Liver (tissue), 9 donors: ENCODE measurements around the gene ZNF711. TPM values are rescaled to one million over a fixed set of nuclear protein-coding genes. Genes with fewer than 3 reads are reported as not detected.
A peak's percentile ranks its signal among the peaks of the same experiment; 100 is the strongest.

Experiments used
- DNase-seq: peaks from one replicate; pipeline ENCODE4 v3.0.0-alpha.2; 2017; ENCODE audit warnings: low spot score
- H3K27ac ChIP-seq, 2 donors: one replicate each; pipeline ENCODE4 v1.7.0; 2013; ENCODE audit warnings: inconsistent platforms in 2 of 2, low read length in 2 of 2, control low read depth in 1 of 2, low read depth in 1 of 2, mild to moderate bottlenecking in 1 of 2
- H3K27me3 ChIP-seq, 4 donors: one replicate each; pipeline versions ENCODE4 v1.6.1 to v1.7.0; 2013; ENCODE audit warnings: low read length in 3 of 4, inconsistent platforms in 1 of 4, mild to moderate bottlenecking in 1 of 4, moderate library complexity in 1 of 4; ENCODE audit not compliant: control insufficient read depth in 4 of 4, insufficient read depth in 4 of 4
- H3K36me3 ChIP-seq, 4 donors: one replicate each; pipeline versions ENCODE4 v1.6.1 to v1.7.0; 2013; ENCODE audit warnings: low read length in 3 of 4, mild to moderate bottlenecking in 3 of 4, low read depth in 1 of 4, moderate library complexity in 1 of 4; ENCODE audit not compliant: control insufficient read depth in 4 of 4, insufficient read depth in 3 of 4
- H3K4me1 ChIP-seq, 4 donors: one replicate each; pipeline versions ENCODE4 v1.6.1 to v1.7.0; 2013; ENCODE audit warnings: low read length in 3 of 4, mild to moderate bottlenecking in 3 of 4, moderate library complexity in 1 of 4; ENCODE audit not compliant: control insufficient read depth in 4 of 4, insufficient read depth in 4 of 4
- H3K4me3 ChIP-seq, 3 donors: one replicate each; pipeline versions ENCODE4 v1.6.1 to v1.7.0; 2013; ENCODE audit warnings: low read length in 3 of 3, control low read depth in 1 of 3, low read depth in 1 of 3, mild to moderate bottlenecking in 1 of 3
- H3K9ac ChIP-seq, 2 donors: one replicate each; pipeline ENCODE4 v1.7.0; 2013; ENCODE audit warnings: low read length in 2 of 2, mild to moderate bottlenecking in 2 of 2, moderate library complexity in 2 of 2, control low read depth in 1 of 2, low read depth in 1 of 2
- H3K9me3 ChIP-seq, 4 donors: one replicate each; pipeline versions ENCODE4 v1.6.1 to v1.7.0; 2013; ENCODE audit warnings: low read length in 3 of 4; ENCODE audit not compliant: control insufficient read depth in 4 of 4
- CTCF ChIP-seq: fragments of 150-350 bp; IDR thresholded peaks from 2 replicates; pipeline ENCODE4 v1.5.1; 2017; ENCODE audit warnings: improper control_type of control experiment, low read depth, low read length; ENCODE audit not compliant: missing input control
- EGR1 ChIP-seq, 2 donors: IDR thresholded peaks; 2 replicates each; pipeline ENCODE4 v1.6.1; 2016 to 2018; ENCODE audit warnings: antibody characterized with exemption in 2 of 2, low read depth in 2 of 2
- FOXA1 ChIP-seq: IDR thresholded peaks from 2 replicates; pipeline ENCODE4 v1.6.1; 2016; ENCODE audit warnings: antibody characterized with exemption
- FOXA2 ChIP-seq: IDR thresholded peaks from 2 replicates; pipeline ENCODE4 v1.6.1; 2016; ENCODE audit warnings: antibody characterized with exemption
- GABPA ChIP-seq, 2 donors: IDR thresholded peaks in 1 of 2; conservative IDR thresholded peaks in 1 of 2; 2 replicates each; pipeline ENCODE4 v1.6.1; 2016; ENCODE audit warnings: antibody characterized with exemption in 2 of 2, mild to moderate bottlenecking in 1 of 2, moderate library complexity in 1 of 2
- HNF4A ChIP-seq, 2 donors: conservative IDR thresholded peaks; 2 replicates each; pipeline ENCODE4 v1.6.1; 2016; ENCODE audit warnings: antibody characterized with exemption in 2 of 2, mild to moderate bottlenecking in 2 of 2
- HNF4G ChIP-seq: IDR thresholded peaks from 2 replicates; pipeline ENCODE4 v1.6.1; 2016; ENCODE audit warnings: antibody characterized with exemption
- JUND ChIP-seq, 2 donors: IDR thresholded peaks; 2 replicates each; pipeline ENCODE4 v1.6.1; 2016; ENCODE audit warnings: antibody characterized with exemption in 2 of 2
- MAX ChIP-seq: IDR thresholded peaks from 2 replicates; pipeline ENCODE4 v1.6.1; 2016; ENCODE audit warnings: antibody characterized with exemption
- NR2F2 ChIP-seq: IDR thresholded peaks from 2 replicates; pipeline ENCODE4 v1.6.1; 2016; ENCODE audit warnings: antibody characterized with exemption
- RAD21 ChIP-seq, 2 donors: IDR thresholded peaks; 2 replicates each; pipeline ENCODE4 v1.6.1; 2016; ENCODE audit warnings: antibody characterized with exemption in 2 of 2, mild to moderate bottlenecking in 2 of 2
- REST ChIP-seq: IDR thresholded peaks from 2 replicates; pipeline ENCODE4 v1.6.1; 2016; ENCODE audit warnings: antibody characterized with exemption, mild to moderate bottlenecking
- RXRA ChIP-seq, 2 donors: IDR thresholded peaks; 2 replicates each; pipeline ENCODE4 v1.6.1; 2017 to 2018; ENCODE audit warnings: antibody characterized with exemption in 2 of 2, mild to moderate bottlenecking in 1 of 2
- SP1 ChIP-seq: IDR thresholded peaks from 2 replicates; pipeline ENCODE4 v1.6.1; 2018; ENCODE audit warnings: antibody characterized with exemption, mild to moderate bottlenecking
- TAF1 ChIP-seq: conservative IDR thresholded peaks from 2 replicates; pipeline ENCODE4 v1.6.1; 2016; ENCODE audit warnings: antibody characterized with exemption, mild to moderate bottlenecking
- YY1 ChIP-seq: IDR thresholded peaks from 2 replicates; pipeline ENCODE4 v1.6.1; 2016; ENCODE audit warnings: antibody characterized with exemption, mild to moderate bottlenecking
- ZBTB33 ChIP-seq: IDR thresholded peaks from 2 replicates; pipeline ENCODE4 v1.6.1; 2016; ENCODE audit warnings: antibody characterized with exemption
- WGBS: extraction: QIAGEN DNeasy Blood & Tissue Kit; methylation state at CpG from one replicate; pipeline ENCODE4 v1.1.7; 2013; 5-methylcytosine and 5-hydroxymethylcytosine counted together
- polyA plus RNA-seq, 2 donors: library from polyadenylated mRNA; stranded (reverse) in 1 of 2; unstranded in 1 of 2; fragments of 200-250 nt in 1 of 2; fragments of >200 nt in 1 of 2; fragmentation: Nextera tagmentation in 1 of 2; extraction: Ambion mirVana in 1 of 2; gene quantifications; one replicate each; pipeline versions ENCODE4 v1.2.1 to v1.2.3, GENCODE V29; 2013 to 2015
- total RNA-seq, 2 donors: library from RNA; depleted of rRNA; stranded (reverse); fragments of >200 nt; gene quantifications; one replicate each; pipeline ENCODE4 v1.2.3, GENCODE V29; 2014
- TF ChIP-seq, protein P1 (sequence below): IDR thresholded peaks from 2 replicates; pipeline ENCODE4 v1.6.1; 2016; ENCODE audit warnings: antibody characterized with exemption
- donor health status: healthy.
- donor health status: healthy.
- donor health status: healthy.
- donor health status: healthy.
- donor health status: healthy.

The ZNF711 gene
- total RNA-seq (10 to 100 TPM in 1 of 2 donors, 1 to 10 TPM in 1; 1.3 to 11.4 TPM), polyA plus RNA-seq (under 1 TPM; 0.21 to 0.69 TPM)

GRCh38 chrX:85243761-85244449, at the start of gene ZNF711, which contains the start of gene SATL1:
Gene ZNF711 (plus strand): TSS chrX:85243991. CDS start chrX:85247573, 3,582 bp downstream.
Gene SATL1 (minus strand): TSS chrX:85243779. CDS start chrX:85108968, 134,811 bp downstream.
- Histone ChIP-seq H3K27ac (no peak within 1 kb of the TSS), H3K4me3 (peak within 1 kb of the TSS; percentile 42 to 76 (median 51)), H3K9ac (peak within 1 kb of the TSS in 1 of 2 donors; percentile 13), H3K27me3 (peaks cover 0 to 3% (median 0%) of the 10 kb centered on the region in 4 donors), H3K9me3 (no peaks in the 10 kb centered on the region), H3K4me1 (peaks cover 0 to 9% (median 4%) of the 10 kb centered on the region in 4 donors), H3K36me3 (no peaks in the 10 kb centered on the region)
- TF ChIP-seq RAD21 (IDR thresholded peaks at IDR 0.05) (no peak), GABPA (IDR thresholded peaks at IDR 0.05 in 1 of 2, conservative IDR thresholded peaks at IDR 0.05 in 1 of 2) (no peak), SP1 (no peak), TAF1 (no peak), EGR1 (IDR thresholded peaks at IDR 0.05; ENCODE audit: low read depth in 2 of 2) (no peak), ZBTB33 (no peak), HNF4G (no peak), FOXA2 (no peak), MAX (no peak), REST (no peak), HNF4A (conservative IDR thresholded peaks at IDR 0.05) (no peak), JUND (IDR thresholded peaks at IDR 0.05) (no peak), RXRA (IDR thresholded peaks at IDR 0.05) (no peak), CTCF (no peak), FOXA1 (no peak), YY1 (no peak), NR2F2 (no peak)
- TF ChIP-seq, protein P1, sequence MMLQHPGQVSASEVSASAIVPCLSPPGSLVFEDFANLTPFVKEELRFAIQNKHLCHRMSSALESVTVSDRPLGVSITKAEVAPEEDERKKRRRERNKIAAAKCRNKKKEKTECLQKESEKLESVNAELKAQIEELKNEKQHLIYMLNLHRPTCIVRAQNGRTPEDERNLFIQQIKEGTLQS = no peak
- 2% methylated on average over 65 of the region's 65 CpGs for WGBS
- peak; percentile 59 for DNase-seq
